GM13977 (cell line): ENCODE results near the gene SLC41A3.

Experiments
- DNase-seq: peaks from one replicate; pipeline ENCODE4 v3.0.0; 2012; ENCODE audit warnings: low spot score
- in situ Hi-C: fragments of 300-500 bp; cut with MboI; formaldehyde crosslinking; loops from one replicate; pipeline ENCODE4 v1.12.0; 2022; ENCODE audit warnings: low sequenced_read_pairs, low pct_unique_long_range_greater_than_20kb, mixed read lengths, inconsistent platforms; ENCODE audit not compliant: unreplicated experiment
- TF ChIP-seq, protein P1 (sequence below): IDR thresholded peaks from 2 replicates; pipeline ENCODE4 v1.5.1; 2012; ENCODE audit warnings: mild to moderate bottlenecking, control low read depth; ENCODE audit not compliant: insufficient read depth; ENCODE audit errors: extremely low read depth, missing control alignments

The SLC41A3 gene

GRCh38 chr3:126083913-126084767 lies at the start of gene SLC41A3:
TSS of gene SLC41A3 (minus strand) at chr3:126084124. CDS start at chr3:126068219, 15,905 bp downstream.
- in situ Hi-C loops: no loop called here
- peak; percentile 97 for DNase-seq
- TF ChIP-seq, protein P1, sequence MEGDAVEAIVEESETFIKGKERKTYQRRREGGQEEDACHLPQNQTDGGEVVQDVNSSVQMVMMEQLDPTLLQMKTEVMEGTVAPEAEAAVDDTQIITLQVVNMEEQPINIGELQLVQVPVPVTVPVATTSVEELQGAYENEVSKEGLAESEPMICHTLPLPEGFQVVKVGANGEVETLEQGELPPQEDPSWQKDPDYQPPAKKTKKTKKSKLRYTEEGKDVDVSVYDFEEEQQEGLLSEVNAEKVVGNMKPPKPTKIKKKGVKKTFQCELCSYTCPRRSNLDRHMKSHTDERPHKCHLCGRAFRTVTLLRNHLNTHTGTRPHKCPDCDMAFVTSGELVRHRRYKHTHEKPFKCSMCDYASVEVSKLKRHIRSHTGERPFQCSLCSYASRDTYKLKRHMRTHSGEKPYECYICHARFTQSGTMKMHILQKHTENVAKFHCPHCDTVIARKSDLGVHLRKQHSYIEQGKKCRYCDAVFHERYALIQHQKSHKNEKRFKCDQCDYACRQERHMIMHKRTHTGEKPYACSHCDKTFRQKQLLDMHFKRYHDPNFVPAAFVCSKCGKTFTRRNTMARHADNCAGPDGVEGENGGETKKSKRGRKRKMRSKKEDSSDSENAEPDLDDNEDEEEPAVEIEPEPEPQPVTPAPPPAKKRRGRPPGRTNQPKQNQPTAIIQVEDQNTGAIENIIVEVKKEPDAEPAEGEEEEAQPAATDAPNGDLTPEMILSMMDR: peak; percentile 64

- in situ Hi-C loops: no loop called here
- no peak for DNase-seq
- TF ChIP-seq, protein P1: no peak
Measured at GRCh38 chr3:126133606-126134005, 49.7 kb upstream of the SLC41A3 start.

GRCh38 chr3:126132751-126133511 lies 49.0 kb upstream of the SLC41A3 start:
- DNase-seq: no peak
- TF ChIP-seq, protein P1: no peak
- in situ Hi-C loops: no loop called here

- in situ Hi-C loops: no loop called here
- TF ChIP-seq, protein P1: no peak
- no peak for DNase-seq
Measured at GRCh38 chr3:126131881-126132750, 48.2 kb upstream of the SLC41A3 start.

- in situ Hi-C loops: no loop called here
- TF ChIP-seq, protein P1: no peak
- DNase-seq: no peak
Measured at GRCh38 chr3:126130981-126131745, 47.2 kb upstream of the SLC41A3 start.
